ENCODE measurements around the gene LRTM2. TPM values are rescaled to one million over a fixed set of nuclear protein-coding genes. Genes with fewer than 3 reads are reported as not detected.

The LRTM2 gene
- total RNA-seq, 4 donors from 2014 or later: not detected

GRCh38 chr12:1881301-1881700 is 60.9 kb downstream of the LRTM2 start:
- TF ChIP-seq CTCF (IDR thresholded peaks at IDR 0.05): no peak
- DNase-seq (ENCODE audit: low spot score) (no peak), ATAC-seq (ENCODE audit: low FRiP score) (no peak)

DNA sequence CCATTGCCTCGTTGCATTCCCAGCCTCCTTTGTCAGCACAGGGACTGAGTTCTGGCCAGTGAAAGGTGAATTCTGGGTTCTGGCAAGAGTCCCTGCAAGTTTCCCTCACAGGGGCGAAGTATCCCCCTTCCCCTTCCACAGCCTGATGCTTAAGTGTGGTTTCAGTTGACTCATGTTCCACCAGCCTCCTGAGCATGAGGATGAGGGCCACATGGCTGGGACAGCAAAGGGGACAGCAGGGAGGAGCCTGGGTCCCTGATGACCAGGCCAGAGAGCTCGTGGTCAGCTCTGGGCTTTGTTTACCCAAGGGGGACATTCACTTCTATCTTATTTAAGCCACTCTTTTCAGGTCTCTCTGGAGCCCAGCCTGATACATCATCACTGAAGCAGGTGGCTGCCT is 61.6 kb downstream of the LRTM2 start:
- DNase-seq (ENCODE audit: low spot score) (no peak), ATAC-seq (ENCODE audit: low FRiP score) (no peak)
- no peak for TF ChIP-seq CTCF (IDR thresholded peaks at IDR 0.05)

DNA sequence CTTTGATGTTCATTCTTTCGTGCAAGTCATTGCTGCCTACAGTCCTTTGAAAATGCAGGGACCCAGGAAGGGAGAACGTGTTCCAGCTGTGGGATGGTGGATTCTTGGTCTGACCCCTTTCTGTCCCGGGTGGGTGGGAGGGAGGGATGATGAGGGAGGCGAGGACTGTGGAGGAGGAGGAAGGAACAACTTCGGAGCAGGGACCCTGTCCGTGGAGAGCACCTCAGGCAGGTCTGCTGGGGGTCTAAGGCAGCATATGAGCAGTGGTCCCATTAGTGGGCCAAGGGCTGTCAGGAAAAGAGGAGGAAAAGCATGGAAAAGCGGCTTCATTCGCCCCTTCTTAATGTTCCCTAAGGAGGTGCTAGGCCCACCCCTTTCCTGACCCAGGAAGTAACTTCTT is 62.0 kb downstream of the LRTM2 start:
- DNase-seq (ENCODE audit: low spot score) (no peak), ATAC-seq (ENCODE audit: low FRiP score) (no peak)
- TF ChIP-seq CTCF (IDR thresholded peaks at IDR 0.05): no peak

DNA sequence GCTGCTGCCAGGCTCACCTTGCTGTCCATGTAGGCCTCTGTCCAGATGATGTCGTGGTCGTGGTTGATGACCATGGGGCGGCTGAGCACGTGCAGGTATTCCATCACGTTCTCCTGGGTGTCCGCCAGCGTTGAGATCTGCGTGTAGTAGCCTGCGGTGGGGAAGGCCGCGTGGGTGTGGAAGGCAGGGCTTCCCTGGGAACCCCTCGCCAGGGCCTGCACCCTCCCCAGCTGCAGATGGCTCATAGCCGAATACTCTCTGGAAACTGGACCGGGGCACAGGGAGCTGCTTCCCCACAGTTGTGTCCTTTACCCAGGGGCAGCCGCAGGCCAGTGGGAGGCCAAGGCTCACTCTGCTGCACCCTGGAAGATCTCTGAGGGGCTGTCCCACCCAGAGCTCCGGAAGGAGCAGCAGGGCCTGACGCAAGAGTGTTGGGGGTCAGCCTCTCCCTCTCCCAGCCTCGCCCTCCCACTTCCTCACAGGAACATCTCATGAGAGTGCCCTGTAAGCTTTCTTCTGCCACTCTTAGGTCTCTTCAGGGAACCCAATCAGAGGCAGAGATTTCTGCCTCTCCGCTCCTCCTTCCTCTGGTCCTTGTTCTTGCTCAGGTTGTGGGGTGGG is 62.6 kb downstream of the LRTM2 start:
- ATAC-seq (ENCODE audit: low FRiP score) (no peak), DNase-seq (ENCODE audit: low spot score) (no peak)
- TF ChIP-seq CTCF (IDR thresholded peaks at IDR 0.05): no peak

DNA sequence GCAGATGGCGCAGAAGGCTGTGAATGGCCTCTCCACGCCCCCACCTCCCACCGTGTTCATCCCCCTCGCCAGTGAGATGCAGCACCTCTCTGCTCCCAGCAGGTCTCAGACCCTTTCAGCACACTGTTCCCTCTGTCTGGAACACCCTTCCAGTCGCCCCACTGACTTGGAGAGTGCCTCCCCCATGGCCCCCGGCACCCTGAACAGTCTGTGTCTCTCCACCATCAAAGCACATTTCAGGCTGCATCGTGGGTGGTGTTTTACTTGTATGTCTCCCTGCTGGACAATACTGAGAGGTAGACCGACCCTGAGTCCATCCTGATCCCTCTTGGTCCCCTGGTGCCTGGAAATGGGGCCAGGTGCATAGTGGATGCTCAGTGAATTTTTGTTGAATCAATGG is 63.1 kb downstream of the LRTM2 start:
- TF ChIP-seq CTCF (IDR thresholded peaks at IDR 0.05): no peak
- DNase-seq (ENCODE audit: low spot score) (no peak), ATAC-seq (ENCODE audit: low FRiP score) (no peak)

DNA sequence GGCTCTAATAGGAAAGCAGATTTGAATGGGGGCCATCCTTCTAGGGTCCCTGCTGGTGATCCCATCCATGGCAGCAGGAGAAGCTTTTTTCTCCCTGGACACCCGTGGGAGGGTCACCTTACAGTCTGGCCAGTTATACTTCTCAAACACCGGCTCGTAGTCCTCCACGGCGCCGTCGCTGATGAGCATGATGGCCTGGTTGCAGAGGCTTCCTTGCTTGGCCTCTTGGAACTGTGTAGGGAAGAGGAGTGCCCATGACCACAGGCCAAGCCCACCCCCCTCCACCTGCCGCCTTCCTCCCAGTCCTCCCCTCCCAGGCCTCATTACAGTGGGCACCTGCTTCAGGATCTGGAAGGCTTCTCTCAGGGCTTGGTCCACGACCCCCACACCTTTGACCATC is 64.3 kb downstream of the LRTM2 start:
- ATAC-seq (ENCODE audit: low FRiP score): no peak

More for the DNA sequence above, 64.3 kb downstream of the LRTM2 start:
- no peak for DNase-seq (ENCODE audit: low spot score)
- no peak for TF ChIP-seq CTCF (IDR thresholded peaks at IDR 0.05)

Measured in omental fat pad (tissue), 4 donors.